ENCODE data around the gene FMO5.

- no peak for TF ChIP-seq CTCF (IDR thresholded peaks at IDR 0.05)
- no peak for TF ChIP-seq POLR2AphosphoS5 (IDR thresholded peaks at IDR 0.05; ENCODE audit: low read depth, low read length)
Observed at GRCh38 chr1:147156642-147157041, 68.5 kb downstream of the FMO5 start.
